HG03354 (cell line): ENCODE results near the gene PCP4.

Source experiments
- ATAC-seq: cut with Tn5 transposase; IDR thresholded peaks from one replicate; pipeline ENCODE4 v1.9.1; 2021; ENCODE audit warnings: mild to moderate bottlenecking; ENCODE audit not compliant: unreplicated experiment, poor library complexity, severe bottlenecking

Gene PCP4

DNA sequence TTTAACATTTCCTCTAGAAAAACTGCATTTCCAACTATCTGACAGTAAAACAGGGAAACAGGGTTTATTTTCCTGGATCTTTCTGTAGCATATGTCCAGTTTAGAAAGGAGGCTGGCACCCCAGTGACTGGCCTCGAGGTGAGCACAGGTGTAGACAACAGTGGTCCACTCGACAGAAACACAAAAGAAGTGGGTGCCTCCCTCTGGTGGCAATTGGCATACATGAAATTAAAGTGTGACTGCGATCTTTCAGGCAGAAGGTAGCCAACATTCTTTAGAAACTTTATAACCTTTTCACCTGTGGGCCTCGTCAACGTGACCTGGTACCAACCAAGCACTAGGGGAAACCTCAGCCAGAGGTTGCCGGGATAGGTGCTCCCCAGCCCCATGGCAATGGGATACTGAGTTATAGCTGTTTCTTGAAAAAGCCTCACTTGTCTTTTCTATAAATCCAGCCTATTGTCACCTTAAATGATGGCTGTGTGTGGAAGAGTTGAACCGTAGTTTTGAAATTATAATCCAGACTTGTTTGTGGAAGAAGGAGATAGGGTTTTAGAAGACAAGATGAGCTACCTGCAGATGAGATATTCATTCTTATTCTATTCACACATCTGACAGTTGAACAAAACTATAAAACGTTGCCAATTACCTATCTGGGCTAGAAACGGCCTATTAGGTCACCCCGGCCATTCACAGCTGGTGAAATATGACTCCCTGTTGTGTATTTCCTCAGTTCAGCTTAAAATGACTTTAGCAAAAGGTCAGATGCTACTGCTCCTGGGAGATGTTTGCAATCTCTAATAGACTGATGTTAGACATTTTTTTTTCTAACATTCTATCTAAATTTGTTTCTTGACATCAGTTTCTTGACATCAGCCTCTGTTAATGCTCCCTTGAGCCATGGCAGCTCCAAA lies 44.3 kb downstream of the PCP4 start:
- no peak for ATAC-seq

DNA sequence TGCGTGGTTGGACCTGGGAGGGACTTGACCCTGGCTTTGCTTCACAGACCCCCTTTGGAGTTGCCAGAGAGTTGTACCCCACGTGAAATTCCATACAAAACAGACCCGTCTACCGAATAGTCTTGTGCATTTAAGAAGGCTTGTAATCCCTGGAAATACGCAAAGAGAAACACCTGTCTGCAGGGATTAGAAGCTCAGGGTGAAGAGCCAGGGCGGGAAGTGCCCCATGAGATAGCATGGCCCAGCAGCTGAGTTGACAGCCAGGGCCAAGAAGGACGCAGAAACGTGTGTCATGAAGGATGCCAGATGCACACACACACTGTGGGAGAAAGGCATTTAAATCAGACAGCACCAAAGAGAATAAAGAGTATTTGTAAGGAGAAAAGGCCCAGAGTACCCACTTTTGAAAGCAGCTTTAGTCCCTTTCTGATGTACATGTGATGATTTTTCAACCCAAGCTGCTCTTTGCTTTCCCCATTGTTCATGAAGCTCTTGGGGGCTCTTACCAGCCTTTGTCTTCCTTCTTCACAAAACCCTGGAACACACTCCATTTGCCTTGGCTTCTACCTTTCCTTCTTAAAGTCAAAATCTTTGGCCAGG lies 46.6 kb downstream of the PCP4 start:
- ATAC-seq, result no peak

DNA sequence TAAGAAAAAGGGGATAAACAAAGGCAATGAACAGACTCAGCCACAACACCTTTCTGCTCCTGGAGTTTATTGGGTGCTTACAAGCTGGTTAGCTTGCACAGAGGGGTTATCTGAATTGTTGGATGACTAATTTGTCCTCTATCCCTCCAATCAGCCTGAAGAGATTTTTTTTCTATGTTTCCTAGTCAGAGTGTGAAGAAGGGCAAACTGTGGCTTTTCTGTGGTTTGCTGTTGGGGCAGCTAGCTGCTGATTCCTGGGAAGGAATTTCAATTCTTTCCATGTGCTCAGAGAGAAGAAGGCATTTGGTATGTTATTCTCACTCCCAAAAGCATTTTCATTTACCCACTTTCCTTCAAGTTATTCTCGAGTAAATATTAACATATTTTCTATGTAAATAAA lies 48.6 kb downstream of the PCP4 start:
- no peak for ATAC-seq

DNA sequence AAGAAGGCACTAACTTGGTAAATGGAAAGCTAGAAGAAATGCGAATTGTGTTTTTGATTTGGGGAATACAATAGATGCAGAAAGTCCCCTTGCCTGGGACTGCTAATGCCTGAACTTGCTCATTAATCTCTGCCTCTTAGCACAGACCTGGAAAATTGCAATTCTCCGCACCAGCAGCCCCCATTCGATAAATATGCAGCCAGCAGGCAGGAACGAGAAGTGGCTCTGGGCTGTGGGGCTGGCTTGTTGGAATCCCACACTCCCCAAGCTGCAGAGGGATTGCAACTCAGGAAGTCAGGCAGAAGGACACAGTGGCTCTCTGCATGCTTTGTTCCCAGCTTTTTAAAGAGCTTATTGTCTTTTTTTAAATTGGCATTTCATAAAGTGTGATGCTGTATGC lies 51.3 kb downstream of the PCP4 start:
- no peak for ATAC-seq

DNA sequence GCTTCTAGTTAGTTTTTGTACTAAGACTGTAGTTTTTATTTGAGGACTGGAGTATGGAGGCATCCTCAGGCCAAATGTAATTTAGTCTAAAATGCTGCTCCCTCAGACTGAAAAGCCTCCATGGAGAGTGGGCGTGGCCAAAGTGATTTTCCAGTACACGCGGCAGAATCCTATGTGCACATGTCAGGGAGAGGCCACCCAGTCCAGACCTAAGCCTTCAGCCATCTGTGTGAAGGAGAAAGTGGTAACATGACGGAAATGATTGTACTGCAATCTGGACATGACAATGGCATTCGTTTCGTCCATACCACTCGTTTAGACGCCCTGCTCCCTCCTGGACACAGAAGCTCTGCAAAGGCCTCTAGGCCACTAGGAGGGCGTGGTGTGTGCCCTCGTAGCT lies 56.2 kb downstream of the PCP4 start:
- no peak for ATAC-seq

DNA sequence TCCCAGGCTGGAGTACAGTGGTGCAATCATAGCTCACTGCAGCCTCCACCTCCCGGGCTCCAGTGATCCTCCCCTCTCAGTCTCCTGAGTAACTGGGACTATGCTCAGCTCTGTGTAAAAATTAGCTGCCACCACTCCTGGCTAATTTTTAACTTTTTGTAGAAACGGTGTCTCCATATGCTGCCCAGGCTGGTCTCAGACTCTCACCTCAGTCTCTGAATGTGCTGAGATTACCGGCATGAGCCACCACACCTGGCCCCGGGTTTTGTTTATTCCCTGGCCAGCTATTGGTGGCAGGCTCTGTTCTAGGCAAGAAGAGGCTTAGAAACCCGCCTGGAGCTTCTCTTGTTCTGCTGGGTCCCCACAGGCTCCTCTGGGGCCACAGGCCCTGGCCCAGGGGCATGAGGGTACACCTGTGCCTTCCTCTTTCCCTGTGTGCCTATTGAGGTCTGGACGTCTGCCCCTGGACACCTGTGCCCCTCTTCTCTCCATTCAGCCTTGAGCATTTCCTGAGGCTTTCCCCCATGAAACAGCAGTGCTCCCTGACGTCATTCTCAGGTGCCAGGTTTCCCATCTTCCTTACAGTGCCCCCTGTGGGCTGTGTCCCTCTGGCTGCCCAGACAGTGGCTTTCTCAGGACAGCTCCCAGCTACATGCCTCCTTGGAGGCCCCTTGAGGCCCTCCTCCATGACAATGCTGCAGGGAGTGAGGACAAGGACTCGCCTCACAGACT lies 57.5 kb downstream of the PCP4 start:
- no peak for ATAC-seq

DNA sequence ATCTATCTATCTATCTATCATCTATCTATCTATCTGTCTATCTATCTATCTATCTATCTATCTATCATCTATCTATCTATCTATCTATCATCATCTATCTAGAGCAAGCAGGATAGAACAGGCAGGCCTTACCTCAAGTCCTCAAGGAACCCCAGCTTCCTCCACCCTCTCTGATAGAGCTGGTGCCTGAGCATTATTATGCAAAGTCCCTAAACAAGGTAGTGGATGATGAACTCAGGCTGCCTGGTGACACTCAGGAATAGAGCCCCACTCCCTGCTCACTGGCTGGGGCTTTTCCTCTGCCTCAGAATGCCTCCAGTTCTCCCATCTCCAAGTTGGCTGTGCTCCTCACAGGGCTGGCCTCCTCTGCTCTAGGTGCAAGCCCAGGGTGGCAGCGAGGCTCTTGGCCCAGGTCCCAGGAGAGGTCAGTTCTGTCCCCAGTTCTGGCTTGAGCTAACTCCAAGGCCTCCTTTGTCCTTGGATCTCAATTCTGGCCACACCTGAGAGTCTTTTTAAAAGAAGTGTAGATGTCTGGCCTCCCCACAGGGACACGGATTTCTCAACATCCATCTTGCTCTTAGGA lies 60.2 kb downstream of the PCP4 start:
- ATAC-seq, result no peak

DNA sequence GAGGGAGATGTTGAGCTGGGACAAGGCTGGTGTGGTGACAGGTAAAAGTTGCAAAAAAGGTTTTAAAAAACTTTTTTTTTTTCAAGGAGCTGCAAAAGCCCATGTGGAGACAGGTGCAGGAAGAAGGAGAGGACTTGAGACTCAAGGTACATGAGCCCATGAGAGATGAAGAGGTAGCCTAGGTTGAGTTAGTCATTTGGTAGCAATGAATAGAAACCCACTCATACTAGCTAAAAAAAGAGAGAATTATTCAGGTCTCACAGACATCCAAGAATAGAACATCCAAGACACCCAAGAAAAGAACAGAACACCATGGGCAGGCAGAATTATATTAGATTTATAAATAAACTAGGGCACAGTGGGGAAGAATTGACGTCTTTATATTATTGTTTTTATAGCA lies 65.1 kb downstream of the PCP4 start:
- ATAC-seq, result no peak

DNA sequence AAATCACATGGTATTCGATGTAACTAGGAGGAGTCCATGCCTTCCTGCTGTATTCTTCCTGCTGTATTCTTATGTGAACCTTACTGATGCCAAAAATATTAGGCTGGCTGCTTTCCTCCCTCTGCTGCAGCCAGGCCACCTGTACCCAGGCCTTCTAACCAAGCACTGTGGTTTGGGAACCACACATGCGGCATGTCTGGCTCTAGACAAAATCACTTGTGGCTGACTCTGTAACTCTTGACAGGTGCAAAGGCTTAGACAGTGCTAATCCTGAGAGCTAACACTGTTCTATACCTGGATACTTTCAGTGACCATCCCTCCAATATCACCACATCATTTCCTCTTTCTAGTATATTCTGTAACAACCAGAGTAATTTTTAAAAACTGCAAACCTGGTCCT lies 67.7 kb downstream of the PCP4 start:
- ATAC-seq, result no peak

DNA sequence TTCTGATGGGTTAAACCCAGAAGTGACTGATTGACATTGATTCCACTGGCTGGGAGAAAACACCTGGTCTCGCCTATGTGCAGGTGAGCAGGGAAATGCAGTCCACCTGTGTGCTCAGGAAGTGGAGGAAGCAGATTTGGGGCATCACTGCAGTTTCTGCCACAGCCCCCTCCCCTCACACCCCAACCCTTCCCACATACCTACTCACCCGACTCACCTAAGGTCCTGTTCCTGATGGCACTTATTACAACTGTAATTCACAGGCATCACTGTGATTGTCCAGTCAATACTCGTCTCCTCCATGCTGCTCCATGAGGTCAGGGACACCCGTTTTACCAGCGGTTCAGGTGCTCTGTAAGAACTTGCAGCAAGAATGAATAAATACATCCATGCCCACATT lies 68.5 kb downstream of the PCP4 start:
- ATAC-seq, result no peak

DNA sequence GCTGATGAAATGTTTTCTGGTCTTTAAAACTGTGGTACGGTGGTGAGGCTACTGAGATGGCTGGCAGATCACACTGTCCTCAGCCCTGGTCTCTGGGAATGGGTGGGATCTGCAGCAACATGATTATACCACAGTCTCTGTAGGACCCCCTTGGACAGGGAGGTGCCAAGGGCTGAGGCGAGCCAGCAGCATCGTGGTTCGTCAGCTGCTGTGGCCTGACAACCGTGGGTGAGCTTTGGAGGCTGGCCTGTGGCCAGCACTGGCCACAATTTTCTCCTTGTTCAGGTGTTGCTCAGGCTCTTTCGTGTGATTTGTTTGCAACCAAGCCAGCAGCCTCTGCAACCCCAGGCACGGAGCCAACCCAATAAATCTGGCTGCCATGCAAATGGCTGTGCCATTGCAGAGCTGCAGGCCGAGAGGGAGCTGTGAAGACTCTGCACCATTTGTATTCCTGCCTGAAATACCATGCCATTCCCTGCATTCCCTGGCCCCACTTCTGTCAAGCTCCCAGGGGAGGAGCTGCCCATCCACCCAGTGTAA lies 70.9 kb downstream of the PCP4 start:
- no peak for ATAC-seq

DNA sequence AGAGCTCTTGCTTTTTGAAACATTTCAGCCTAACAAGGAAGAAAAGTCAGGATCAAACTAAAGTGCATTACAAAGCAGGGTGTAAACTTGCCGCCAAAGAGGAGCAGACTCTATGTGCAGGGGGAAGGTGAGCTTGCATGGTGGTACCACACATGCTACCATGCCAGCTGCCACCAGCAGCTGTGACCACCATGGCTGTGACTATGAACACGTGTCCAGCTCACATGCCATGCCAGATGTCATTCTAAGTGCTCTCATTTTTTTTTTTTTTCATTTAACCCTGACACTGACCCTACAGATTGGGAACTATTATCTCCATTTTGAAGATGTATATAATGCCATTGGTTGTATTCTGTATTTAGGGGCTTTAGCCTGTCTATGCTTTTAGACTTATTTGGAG lies 79.0 kb downstream of the PCP4 start:
- ATAC-seq, result no peak

DNA sequence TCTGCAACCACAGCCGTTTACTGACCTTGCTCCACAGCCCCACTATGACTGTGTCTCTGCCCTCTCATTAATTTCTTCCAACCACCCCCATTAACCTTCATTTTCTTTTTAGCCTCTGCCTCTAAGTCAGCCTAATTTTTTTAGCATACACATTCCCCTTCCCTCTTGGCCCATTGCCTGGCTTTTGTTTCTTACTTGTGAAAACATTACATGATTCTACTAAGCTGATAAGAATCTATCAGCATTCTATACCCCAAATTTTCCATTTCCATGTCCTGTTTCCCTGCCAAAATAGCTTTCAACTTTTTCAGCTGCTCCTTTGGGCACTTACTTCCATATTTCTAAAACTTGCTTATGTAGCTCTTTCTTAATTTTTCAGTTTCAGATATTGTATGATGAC lies 79.8 kb downstream of the PCP4 start:
- ATAC-seq, result no peak

DNA sequence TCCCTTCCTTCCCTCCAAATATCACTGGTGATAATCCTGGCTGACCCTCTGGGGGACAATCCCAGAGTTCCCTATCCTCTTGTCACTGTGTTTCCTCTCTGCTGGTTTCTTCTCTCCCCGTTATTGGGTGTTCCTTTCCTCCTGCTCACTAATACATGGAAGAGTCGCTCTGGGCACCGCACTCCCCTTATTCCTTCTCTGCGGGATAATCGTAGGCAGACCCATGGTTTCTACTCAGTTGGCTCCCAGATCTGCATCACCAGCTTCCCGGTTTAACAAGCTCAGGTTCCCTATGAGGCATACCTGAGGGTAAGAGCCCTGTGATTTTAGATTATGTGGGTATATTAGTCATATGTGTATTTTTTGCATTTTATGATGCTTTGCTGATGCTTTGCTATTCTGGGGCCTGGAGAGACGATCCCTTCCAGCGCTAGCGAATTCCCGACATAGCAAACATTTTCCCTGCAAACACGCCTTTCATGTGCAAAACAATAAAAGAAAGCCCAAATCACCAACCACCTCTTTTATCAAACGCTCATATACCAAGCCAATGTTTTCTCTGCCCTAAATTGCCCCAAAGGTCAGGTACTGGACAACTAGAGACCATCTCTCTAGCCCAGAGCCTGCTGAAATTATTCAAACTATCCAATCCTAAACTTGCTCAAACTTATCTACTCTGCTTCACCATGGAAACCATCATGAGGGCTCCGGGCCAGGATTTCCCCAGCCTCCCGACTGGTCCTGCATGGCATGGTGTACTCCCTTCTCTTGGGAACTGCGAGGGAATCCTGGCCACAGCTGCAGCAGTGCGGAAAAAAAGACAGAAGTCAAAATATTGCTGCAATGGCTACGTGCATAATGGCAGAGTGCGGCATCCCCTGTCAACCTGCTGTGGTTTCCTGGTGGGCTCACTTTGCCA lies 84.2 kb downstream of the PCP4 start:
- no peak for ATAC-seq

DNA sequence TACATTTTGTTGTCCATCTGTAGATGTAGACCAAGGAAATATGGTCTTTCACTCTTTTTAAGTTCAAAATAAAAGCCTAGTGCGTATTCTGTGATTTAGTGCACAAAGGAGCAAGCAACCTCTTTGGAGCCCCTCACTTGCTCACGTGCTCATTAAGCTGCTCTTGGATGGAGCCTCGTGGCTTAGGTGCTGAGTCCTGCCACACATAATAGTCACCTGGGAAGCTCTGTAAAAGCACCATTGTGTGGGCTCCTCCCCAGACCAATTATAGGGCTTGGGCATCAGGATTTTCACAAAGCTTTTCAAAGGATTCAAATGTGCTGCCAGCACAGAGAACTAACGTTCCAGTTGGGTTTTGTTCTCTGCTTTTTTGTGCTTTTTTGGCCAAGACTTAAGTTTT lies 85.0 kb downstream of the PCP4 start:
- ATAC-seq, result no peak

DNA sequence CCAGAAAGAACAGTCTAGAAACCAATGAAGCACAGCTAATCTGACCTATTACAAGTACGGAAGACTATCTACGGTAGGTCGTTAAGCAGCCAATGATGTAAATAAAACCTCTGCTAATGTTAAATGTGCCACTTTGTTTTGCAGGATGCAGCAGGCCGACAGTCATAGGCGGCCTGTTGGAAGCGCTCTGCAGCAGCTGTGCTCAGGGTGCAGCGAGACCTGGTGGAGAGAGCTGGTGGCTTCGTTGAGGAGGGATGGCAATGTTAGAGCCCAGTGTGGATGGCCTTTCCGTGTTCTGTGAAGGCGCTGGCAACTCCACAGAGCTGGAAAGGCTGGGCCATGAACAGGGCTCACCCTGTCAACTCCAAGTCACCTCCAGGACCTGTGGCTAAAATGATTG lies 87.3 kb downstream of the PCP4 start:
- ATAC-seq, result no peak

DNA sequence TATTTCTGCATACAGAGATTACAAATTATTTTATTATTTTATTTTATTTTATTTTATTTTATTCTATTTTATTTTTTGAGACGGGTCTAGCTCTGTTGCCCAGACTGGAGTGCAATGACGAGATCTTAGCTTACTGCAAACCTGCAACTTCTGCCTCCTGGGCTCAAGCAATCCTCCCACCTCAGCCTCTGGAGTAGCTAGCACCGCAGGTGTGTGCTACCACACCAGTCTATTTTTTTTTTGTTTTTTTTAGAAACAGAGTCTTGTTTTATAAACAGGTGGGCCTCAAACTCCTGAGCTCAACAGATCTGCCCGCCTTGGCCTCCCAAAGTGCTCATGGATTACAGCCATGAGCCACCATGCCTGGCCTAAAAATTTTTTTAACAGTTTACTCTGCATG lies 88.1 kb downstream of the PCP4 start:
- no peak for ATAC-seq

DNA sequence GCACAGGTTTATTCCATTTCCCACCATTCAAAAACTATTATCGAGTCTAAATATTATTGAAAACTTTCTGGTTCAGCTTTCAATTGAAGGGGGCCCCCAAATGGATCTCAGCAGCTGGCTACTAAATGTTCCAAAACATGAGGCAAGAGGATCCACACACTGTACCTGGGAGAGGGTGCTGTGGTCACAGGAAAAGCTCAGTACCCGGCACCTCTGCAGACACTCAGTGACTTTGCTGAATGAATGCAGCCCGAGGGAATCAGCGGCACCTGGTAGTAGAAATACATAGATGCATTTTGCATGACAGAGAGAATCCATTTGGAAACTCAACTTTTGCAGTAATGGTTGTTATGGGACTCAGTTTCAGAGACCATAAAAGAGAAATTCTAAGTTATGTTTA lies 89.3 kb downstream of the PCP4 start:
- no peak for ATAC-seq

DNA sequence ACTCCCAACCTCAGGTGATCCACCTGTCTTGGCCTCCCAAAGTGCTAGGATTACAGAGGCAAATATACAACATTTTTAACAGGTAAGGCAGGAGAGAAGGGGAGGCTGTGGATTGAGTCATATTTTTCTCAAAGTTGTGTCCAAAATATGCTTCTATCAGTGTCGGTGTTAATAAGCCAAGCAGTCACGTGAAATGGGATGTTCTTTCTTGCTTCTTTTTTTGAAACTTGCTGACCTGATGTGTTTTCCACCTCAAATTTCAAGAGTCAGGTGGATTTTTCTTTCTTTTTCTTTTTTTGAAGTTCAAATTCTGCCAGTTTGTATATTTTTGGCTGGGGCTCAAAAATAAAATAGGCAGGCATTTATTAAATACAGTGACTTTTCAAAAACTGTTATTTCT lies 91.5 kb downstream of the PCP4 start:
- ATAC-seq, result no peak
